ENCODE data around the gene ADCY9.

GRCh38 chr16:4049031-4049430, 67.2 kb downstream of the ADCY9 start:
- TF ChIP-seq POLR2A (IDR thresholded peaks at IDR 0.05) (no peak), CTCF (IDR thresholded peaks at IDR 0.05) (no peak)

Measured in lower leg skin (tissue), 3 donors.